Left ventricle myocardium inferior (tissue), 1 donor: ENCODE data around the gene RND1. TPM values are rescaled to one million over a fixed set of nuclear protein-coding genes. Genes with fewer than 3 reads are reported as not detected.
A peak's percentile ranks its signal among the peaks of the same experiment; 100 is the strongest.

ENCODE experiments used
- DNase-seq: peaks from one replicate; pipeline ENCODE4 v3.0.0-alpha.2; 2020
- H3K27ac ChIP-seq: fragments of 200-600 bp; replicated peaks from 2 replicates; pipeline ENCODE4 v1.8.0; 2021
- H3K27me3 ChIP-seq: fragments of 200-600 bp; 2 replicates; pipeline ENCODE4 v1.8.0; 2021; ENCODE audit warnings: low read depth
- H3K36me3 ChIP-seq: fragments of 200-600 bp; 2 replicates; pipeline ENCODE4 v1.8.0; 2021
- H3K4me1 ChIP-seq: fragments of 200-600 bp; 2 replicates; pipeline ENCODE4 v1.8.0; 2021
- H3K4me3 ChIP-seq: fragments of 200-600 bp; 2 replicates; pipeline ENCODE4 v1.8.0; 2021; ENCODE audit warnings: mild to moderate bottlenecking, moderate library complexity
- H3K9me3 ChIP-seq: fragments of 200-600 bp; replicated peaks from 2 replicates; pipeline ENCODE4 v1.8.0; 2021
- intact Hi-C: fragments of 100-400 bp; cut with micrococcal nuclease; formaldehyde crosslinking; loops from one replicate; pipeline ENCODE4 v1.11.0; 2022
- total RNA-seq: library from RNA; stranded (reverse); fragmentation: NEBNext Ultra II Directional; extraction: Animal tissue kit (Norgen Biotek cat#: 25700); gene quantifications from one replicate; pipeline ENCODE4 v1.2.1, GENCODE V29; 2021
- TF ChIP-seq, protein P1 (sequence below): fragments of 200-600 bp; IDR thresholded peaks from 2 replicates; pipeline ENCODE4 v1.8.0; 2021; ENCODE audit warnings: antibody characterized with exemption, mild to moderate bottlenecking, borderline replicate concordance
- donor health status: DM: no; HTN: yes; CAD: no; lungs with severe emphysema.

The RND1 gene
- total RNA-seq, 1 donor from 2014 or later, result 0.47 TPM

DNA sequence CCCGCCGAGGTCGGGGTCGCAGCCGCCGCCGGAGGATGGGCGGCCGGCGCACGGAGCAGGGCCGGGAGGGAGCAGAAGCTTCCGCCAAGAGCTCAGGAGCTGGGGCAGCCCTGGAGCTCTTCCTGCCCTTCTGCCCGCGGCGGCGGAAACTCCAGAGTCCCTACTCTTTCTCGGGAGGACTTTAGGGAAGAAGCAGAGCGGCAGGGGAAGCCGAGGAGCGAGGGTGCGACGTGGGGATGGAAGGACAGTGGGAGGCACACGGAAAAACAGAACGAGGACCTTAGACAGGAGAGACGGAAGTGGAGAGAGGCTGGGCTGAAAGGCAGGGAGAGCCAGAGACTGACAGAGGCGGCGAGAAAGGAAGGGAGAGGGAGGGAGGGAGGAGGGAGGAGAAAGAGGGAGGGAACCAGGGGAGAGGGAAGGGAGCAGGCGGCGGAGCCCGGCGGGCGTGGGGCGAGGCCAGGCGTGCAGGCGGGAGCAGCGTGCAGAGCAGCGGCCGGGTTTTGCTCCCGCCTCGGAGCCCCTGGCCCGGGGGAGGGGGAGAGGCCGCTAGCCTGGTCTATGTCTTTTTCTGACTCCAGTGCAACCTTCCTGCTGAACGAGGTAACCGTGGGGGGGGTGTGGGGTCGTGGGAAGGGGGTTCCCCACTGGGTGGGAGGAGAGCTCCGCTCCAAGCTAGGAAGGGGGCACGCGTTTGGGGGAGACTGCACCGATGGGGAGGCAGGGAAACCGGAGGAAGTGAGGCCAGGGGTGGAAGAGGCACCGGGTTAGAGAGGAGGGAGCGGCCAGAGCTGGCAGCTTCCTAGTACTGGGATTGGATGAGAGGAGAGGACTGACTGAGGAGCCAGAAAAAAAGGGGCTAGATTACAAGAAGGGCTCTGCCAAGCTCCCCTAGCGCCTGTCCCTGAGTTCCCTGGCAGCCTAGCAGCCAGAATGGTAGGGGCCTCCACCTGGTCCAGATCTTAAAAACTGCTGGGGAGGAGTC lies 50.3 kb downstream of the RND1 start:
- intact Hi-C loops, result no loop called here
- Histone ChIP-seq H3K27me3 (no peaks in the 10 kb centered on the region), H3K9me3 (no peaks in the 10 kb centered on the region), H3K4me1 (peaks cover 51% of the 10 kb centered on the region), H3K4me3 (peak overlapping the region; percentile 95), H3K36me3 (no peaks in the 10 kb centered on the region), H3K27ac (peak overlapping the region; percentile 94)
- DNase-seq, result peak; percentile 77
- TF ChIP-seq, protein P1, sequence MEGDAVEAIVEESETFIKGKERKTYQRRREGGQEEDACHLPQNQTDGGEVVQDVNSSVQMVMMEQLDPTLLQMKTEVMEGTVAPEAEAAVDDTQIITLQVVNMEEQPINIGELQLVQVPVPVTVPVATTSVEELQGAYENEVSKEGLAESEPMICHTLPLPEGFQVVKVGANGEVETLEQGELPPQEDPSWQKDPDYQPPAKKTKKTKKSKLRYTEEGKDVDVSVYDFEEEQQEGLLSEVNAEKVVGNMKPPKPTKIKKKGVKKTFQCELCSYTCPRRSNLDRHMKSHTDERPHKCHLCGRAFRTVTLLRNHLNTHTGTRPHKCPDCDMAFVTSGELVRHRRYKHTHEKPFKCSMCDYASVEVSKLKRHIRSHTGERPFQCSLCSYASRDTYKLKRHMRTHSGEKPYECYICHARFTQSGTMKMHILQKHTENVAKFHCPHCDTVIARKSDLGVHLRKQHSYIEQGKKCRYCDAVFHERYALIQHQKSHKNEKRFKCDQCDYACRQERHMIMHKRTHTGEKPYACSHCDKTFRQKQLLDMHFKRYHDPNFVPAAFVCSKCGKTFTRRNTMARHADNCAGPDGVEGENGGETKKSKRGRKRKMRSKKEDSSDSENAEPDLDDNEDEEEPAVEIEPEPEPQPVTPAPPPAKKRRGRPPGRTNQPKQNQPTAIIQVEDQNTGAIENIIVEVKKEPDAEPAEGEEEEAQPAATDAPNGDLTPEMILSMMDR, result no peak

DNA sequence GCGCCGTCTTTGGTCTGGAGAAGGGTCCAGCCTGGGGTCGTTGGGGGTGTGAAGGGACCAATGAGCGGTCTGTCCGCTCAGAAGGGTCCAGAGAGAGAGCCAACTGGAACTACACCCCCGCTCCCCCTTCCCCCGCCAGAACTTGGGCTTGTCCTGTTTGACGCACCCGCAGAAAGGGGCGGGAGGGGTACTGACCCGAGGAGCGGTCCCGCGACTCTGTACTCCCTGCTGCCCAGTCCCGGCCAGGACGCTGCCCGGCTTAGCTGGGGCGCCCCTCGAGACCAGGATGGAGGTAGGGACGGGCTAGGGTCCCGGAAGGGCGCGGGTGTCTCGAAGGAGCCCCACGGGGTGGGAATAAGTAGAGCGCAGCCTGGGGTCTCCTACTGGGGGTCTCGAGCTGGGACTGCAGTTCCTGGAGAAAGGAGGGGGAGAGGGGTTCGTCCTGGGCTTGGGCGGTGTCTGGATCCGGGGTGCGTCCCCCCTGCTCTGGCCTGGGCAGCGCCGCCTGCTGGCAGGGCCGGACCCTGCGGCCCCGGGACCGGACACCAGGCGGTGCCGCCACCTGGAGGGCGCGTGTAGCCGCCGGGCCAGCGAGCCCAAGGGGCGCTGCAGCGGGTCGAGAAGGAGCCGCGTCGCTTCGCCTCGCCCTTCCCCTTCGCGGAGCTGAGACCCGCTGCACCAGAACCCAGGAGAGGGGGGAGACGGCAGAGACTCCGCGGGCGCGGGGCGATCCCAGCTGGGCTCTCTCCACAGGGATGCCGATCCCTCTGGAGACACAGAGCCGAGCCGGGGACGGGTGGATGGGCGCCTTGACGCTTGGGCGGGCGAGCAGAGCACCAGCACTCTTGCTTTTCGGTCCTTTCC lies 51.2 kb downstream of the RND1 start:
- H3K27me3 ChIP-seq, result no peaks in the 10 kb centered on the region
- no peaks in the 10 kb centered on the region for H3K36me3 ChIP-seq
- H3K9me3 ChIP-seq, result no peaks in the 10 kb centered on the region
- TF ChIP-seq, protein P1, result peak; percentile 100
- peak; percentile 84 for DNase-seq
- H3K4me1 ChIP-seq, result peaks cover 51% of the 10 kb centered on the region
- intact Hi-C loops, result no loop called here
- peak overlapping the region; percentile 95 for H3K4me3 ChIP-seq
- peak overlapping the region; percentile 94 for H3K27ac ChIP-seq

DNA sequence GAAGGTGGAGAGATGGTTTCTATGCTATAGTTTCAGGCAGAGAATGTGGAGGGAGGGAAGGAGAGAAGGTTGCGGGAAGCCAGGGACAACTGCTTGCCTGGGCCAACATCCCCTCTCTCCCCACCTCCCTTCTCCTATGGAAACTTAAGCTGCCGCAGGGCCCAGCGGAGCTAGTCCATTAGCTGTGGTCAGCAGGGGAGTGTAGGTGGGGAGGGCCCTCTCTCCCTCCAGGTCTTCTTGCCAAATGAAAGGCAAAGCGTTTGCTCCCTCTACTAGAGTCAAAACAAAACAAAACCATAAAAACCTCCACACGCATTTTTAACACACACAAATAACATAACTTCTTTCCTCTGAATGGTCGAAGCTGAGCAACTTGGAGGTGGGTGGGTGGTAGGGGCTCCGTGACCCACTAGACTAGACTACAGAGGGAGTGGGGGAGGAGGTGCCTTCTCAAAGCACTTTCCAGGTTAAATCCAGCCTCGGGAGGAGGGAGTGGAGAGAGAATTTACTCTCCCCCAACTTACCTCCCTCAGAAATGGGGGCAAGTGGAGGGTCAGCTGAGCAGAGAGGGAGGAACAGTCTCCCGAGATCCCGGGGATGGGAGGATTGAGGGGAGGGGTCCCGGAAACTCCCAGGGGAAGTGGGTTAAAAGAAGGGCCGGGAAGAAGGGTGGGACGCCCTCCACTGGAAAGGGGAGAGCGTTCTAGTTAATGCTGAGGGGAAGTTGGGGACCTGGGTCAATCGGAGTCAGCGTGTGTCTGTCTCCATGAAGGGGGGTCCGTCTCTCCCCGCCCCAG lies 52.0 kb downstream of the RND1 start:
- Histone ChIP-seq H3K4me3 (peak overlapping the region; percentile 95), H3K27ac (peak overlapping the region; percentile 94), H3K4me1 (peaks cover 42% of the 10 kb centered on the region), H3K27me3 (no peaks in the 10 kb centered on the region), H3K9me3 (no peaks in the 10 kb centered on the region), H3K36me3 (no peaks in the 10 kb centered on the region)
- no peak for DNase-seq
- intact Hi-C loops, result no loop called here
- TF ChIP-seq, protein P1, result no peak

DNA sequence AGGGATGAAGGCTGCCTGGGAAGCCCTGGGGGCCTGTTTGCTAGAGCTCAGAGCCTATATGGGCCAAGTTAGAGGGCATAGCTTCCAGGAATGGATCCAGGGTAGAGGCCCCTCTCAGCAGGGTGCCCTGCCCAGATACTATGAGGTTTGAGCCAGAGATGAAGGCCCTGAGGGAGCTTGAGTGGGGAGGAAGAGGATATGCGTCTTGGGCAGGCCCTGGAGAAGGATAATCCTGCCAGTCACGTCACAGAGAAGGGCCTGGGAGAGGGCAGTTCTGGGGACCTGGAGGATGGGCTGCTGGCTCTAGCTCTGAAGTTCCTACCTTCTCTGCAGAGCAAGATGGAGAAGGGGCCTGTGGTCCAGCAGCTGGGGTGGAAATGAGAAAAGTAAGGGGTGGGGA lies 53.3 kb downstream of the RND1 start:
- TF ChIP-seq, protein P1, result no peak
- Histone ChIP-seq H3K4me1 (peaks cover 30% of the 10 kb centered on the region), H3K27ac (no peak overlapping the region), H3K9me3 (no peaks in the 10 kb centered on the region), H3K4me3 (no peak overlapping the region), H3K36me3 (no peaks in the 10 kb centered on the region), H3K27me3 (no peaks in the 10 kb centered on the region)
- no peak for DNase-seq
- intact Hi-C loops, result no loop called here
